Measurements from ENCODE around the gene KIAA0232.
"Not testable (repeated sequence)": the region's sequence is repeated elsewhere in the genome, so short reads cannot be mapped to it uniquely, and the experiment has no call there.

The KIAA0232 gene

DNA sequence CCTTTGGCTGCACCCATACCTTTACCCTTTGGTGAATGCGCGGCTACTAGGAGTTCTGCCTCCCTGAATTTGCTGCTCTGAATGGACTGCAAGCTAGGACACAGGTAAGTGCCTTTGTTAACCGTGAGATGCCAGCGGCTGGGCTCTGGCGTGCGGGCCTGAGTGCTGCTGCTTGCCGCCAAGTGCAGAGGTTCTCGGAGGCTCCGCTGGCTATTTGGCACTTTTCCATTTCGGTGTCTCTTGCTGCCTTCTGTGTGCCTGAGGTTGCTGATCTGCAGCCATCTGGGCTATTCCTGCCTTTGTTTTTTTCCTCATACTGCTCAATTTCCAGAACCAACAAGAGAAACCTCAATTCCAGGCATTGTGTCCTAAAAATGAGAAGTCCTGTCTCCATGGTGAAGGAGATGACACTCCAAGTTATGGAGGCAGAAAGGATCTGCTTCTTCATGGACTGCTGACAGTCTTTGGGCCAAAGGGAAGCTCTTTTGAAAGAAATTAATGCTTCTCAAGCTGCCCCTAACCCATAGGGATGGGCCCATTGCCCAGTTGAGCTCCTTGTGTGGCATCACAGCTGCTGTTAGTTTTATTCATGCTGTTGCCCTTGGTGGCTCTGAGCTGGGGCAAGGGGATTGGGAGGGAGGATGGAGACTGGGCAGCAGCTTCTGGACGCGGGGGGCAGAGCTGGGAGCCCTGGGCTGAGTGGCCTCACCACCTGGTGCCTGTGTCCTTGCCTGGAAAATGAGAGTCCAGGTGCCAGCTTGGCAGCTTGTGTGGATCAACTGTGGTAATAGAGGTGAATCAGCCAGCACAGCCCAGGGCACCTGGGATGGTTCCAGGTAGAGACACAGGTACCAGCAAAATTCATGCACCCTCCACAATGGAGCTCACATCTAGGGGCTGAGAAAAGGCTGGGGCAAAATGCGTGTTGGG lies 123.3 kb downstream of the KIAA0232 start:
- peaks cover 8% of the 10 kb centered on the region for H3K79me2 ChIP-seq (ENCODE audit: low read length)
- H2AFZ ChIP-seq (ENCODE audit: low read length), result no peak overlapping the region
- TF ChIP-seq EZH2 (optimal IDR thresholded peaks at IDR 0.05; ENCODE audit: low read depth, low read length), result no peak
- TF ChIP-seq EZH2phosphoT487 (IDR thresholded peaks at IDR 0.05; ENCODE audit: low read length), result no peak
- TF ChIP-seq, protein P1, sequence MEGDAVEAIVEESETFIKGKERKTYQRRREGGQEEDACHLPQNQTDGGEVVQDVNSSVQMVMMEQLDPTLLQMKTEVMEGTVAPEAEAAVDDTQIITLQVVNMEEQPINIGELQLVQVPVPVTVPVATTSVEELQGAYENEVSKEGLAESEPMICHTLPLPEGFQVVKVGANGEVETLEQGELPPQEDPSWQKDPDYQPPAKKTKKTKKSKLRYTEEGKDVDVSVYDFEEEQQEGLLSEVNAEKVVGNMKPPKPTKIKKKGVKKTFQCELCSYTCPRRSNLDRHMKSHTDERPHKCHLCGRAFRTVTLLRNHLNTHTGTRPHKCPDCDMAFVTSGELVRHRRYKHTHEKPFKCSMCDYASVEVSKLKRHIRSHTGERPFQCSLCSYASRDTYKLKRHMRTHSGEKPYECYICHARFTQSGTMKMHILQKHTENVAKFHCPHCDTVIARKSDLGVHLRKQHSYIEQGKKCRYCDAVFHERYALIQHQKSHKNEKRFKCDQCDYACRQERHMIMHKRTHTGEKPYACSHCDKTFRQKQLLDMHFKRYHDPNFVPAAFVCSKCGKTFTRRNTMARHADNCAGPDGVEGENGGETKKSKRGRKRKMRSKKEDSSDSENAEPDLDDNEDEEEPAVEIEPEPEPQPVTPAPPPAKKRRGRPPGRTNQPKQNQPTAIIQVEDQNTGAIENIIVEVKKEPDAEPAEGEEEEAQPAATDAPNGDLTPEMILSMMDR (IDR thresholded peaks at IDR 0.05; ENCODE audit: low read length), result no peak
- no peak for DNase-seq
- no peaks in the 10 kb centered on the region for H3K9me3 ChIP-seq (replicated peaks; ENCODE audit: insufficient read depth, low read length)
- no peaks in the 10 kb centered on the region for H4K20me1 ChIP-seq (ENCODE audit: insufficient read depth, low read length)
- no peaks in the 10 kb centered on the region for H3F3A ChIP-seq (ENCODE audit: insufficient read depth, low read length)
- H3K4me1 ChIP-seq (ENCODE audit: low read length), result peaks cover 11% of the 10 kb centered on the region; the same call in 1 of the 2 replicates
- H3K27ac ChIP-seq (ENCODE audit: low read length), result no peak overlapping the region
- H3K27me3 ChIP-seq (replicated peaks; ENCODE audit: insufficient read depth, low read length), result no peaks in the 10 kb centered on the region
- H3K9ac ChIP-seq (ENCODE audit: low read length), result no peak overlapping the region
- H3K4me2 ChIP-seq (ENCODE audit: low read depth, low read length), result no peak overlapping the region
- no peaks in the 10 kb centered on the region for H3K9me2 ChIP-seq (replicated peaks; ENCODE audit: insufficient read depth, low read length)
- H3K4me3 ChIP-seq (ENCODE audit: low read length), result no peak overlapping the region
- H3K36me3 ChIP-seq (replicated peaks; ENCODE audit: insufficient read depth, low read length), result no peaks in the 10 kb centered on the region

DNA sequence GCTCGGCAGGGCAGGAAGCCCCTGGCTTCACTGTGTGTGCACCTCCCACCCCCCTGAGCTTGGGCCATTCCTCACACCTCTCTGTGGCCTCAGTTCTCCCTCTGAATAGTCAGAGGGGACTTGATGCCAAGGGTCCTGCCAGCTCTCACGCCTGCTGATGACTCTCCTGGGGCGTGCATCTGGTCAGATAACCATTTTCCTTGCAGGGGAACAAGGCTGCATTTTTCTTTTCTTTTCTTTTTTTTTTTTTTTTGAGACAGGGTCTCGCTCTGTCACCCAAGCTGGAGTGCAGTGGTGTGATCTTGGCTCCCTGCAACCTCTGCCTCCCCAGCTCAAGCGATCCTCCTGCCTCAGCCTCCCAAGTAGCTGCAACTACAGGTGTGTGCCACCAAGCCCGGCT lies 124.0 kb downstream of the KIAA0232 start:
- peaks cover 11% of the 10 kb centered on the region; the same call in 1 of the 2 replicates for H3K4me1 ChIP-seq (ENCODE audit: low read length)
- H3K4me2 ChIP-seq (ENCODE audit: low read depth, low read length); H3K9me3 ChIP-seq (replicated peaks; ENCODE audit: insufficient read depth, low read length); H3K27ac ChIP-seq (ENCODE audit: low read length); H3K9me2 ChIP-seq (replicated peaks; ENCODE audit: insufficient read depth, low read length); H3K4me3 ChIP-seq (ENCODE audit: low read length); DNase-seq; H2AFZ ChIP-seq (ENCODE audit: low read length); H3K36me3 ChIP-seq (replicated peaks; ENCODE audit: insufficient read depth, low read length); H3F3A ChIP-seq (ENCODE audit: insufficient read depth, low read length); H4K20me1 ChIP-seq (ENCODE audit: insufficient read depth, low read length); H3K27me3 ChIP-seq (replicated peaks; ENCODE audit: insufficient read depth, low read length); H3K9ac ChIP-seq (ENCODE audit: low read length): not testable (repeated sequence)
- H3K79me2 ChIP-seq (ENCODE audit: low read length), result peaks cover 14% of the 10 kb centered on the region

DNA sequence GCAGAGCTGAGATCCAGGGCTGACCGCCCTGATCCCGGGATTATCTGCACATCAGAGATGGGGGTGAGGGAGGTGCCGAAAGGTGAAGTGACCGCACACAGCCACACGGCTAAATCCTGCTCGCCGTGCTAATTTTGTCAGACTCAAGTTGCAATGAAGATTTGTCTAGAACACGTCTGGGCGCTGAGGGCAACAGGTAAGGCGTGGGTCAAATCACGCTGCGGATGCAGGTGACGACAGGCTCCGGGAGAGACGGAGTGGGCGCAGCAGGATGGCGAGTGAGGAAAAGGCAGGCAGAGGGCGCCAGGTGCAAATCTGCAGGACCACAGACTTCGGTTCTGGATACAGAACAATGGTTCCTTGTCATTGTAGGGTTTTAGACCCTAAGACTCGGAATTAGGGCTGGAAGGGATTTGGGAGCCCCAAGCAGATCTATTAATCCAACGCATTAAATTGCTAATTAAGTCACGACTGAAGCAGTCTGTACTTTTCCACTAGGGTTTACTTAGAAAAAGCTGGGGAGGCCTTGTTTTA lies 125.2 kb downstream of the KIAA0232 start:
- H3K36me3 ChIP-seq (replicated peaks; ENCODE audit: insufficient read depth, low read length), result no peaks in the 10 kb centered on the region
- H2AFZ ChIP-seq (ENCODE audit: low read length), result no peak overlapping the region
- H3K4me1 ChIP-seq (ENCODE audit: low read length), result peaks cover 11% of the 10 kb centered on the region; the same call in 1 of the 2 replicates
- H3K9me3 ChIP-seq (replicated peaks; ENCODE audit: insufficient read depth, low read length), result no peaks in the 10 kb centered on the region
- TF ChIP-seq, protein P1 (IDR thresholded peaks at IDR 0.05; ENCODE audit: low read length), result 0 out of 2 replicates have a peak, but pooled peaks have one; percentile 11
- TF ChIP-seq EZH2 (optimal IDR thresholded peaks at IDR 0.05; ENCODE audit: low read depth, low read length), result no peak
- H3K27ac ChIP-seq (ENCODE audit: low read length), result no peak overlapping the region
- H3K9me2 ChIP-seq (replicated peaks; ENCODE audit: insufficient read depth, low read length), result no peaks in the 10 kb centered on the region
- no peaks in the 10 kb centered on the region for H3K27me3 ChIP-seq (replicated peaks; ENCODE audit: insufficient read depth, low read length)
- H3K4me3 ChIP-seq (ENCODE audit: low read length), result no peak overlapping the region
- H3K79me2 ChIP-seq (ENCODE audit: low read length), result peaks cover 17% of the 10 kb centered on the region
- no peak for DNase-seq
- H3K4me2 ChIP-seq (ENCODE audit: low read depth, low read length), result no peak overlapping the region
- H3K9ac ChIP-seq (ENCODE audit: low read length), result no peak overlapping the region
- H4K20me1 ChIP-seq (ENCODE audit: insufficient read depth, low read length), result no peaks in the 10 kb centered on the region
- H3F3A ChIP-seq (ENCODE audit: insufficient read depth, low read length), result no peaks in the 10 kb centered on the region
